ENCODE results near the gene SPANXN2.
"Not testable (repeated sequence)": the region's sequence is repeated elsewhere in the genome, so short reads cannot be mapped to it uniquely, and the experiment has no call there.

Gene SPANXN2, protein sequence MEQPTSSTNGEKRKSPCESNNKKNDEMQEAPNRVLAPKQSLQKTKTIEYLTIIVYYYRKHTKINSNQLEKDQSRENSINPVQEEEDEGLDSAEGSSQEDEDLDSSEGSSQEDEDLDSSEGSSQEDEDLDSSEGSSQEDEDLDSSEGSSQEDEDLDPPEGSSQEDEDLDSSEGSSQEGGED

DNA sequence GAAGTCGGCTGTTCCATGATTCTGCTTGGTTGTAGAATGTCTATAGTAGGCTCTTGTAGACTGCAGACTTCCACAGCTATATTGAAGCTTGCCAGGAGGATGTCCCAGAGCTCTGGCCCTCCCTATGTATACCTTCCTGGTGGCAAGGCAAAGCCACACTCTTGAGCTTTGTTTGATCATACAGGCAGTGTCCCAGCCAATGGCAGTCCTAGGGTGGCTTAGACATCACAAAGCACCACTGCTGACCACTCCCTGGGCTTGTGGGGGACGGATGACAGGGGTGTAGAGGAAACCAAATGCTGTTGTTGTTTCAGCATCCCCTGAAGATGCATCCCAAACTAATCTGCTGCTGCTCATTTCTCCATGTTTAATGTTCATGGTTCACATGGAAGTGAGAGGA lies at the start of gene SPANXN2:
Gene SPANXN2, minus strand, starts transcription at position 101 of the 400 bp plus-strand sequence. Its CDS starts 84 bp downstream, at position 17.
- DNase-seq (ENCODE audit: low read depth): not testable (repeated sequence)

DNA sequence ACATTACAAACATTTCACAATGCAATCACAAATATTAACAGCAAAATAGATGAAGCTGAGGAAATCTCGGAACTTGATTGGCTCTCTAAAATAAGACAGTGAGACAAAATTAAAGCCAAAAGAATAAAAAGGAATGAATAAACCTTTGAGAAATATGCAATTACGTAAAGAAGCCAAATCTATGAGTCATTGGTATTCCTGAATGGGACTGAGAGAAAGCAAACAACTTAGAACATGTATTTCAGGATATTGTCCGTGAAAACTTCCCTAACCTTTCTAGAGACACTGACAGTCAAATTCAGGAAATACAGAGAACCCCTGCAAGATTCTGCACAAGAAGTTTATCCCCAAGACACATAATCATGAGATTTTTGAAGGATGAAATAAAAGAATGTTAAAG lies 48.4 kb upstream of the SPANXN2 start:
- DNase-seq (ENCODE audit: low read depth): no peak

DNA sequence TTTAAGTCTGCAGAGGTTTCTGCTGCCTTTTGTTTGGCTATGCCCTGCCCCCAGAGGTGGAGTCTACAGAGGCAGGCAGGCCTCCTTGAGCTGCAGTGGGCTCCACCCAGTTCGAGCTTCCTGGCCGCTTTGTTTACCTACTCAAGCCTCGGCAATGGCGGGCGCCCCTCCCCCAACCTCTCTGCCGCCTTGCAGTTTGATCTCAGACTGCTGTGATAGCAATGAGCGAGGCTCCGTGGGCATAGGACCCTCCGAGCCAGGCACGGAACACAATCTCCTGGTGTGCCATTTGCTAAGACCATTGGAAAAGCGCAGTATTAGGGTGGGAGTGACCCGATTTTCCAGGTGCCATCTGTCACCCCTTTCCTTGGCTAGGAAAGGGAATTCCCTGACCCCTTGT lies 47.2 kb upstream of the SPANXN2 start:
- DNase-seq (ENCODE audit: low read depth): not testable (repeated sequence)

DNA sequence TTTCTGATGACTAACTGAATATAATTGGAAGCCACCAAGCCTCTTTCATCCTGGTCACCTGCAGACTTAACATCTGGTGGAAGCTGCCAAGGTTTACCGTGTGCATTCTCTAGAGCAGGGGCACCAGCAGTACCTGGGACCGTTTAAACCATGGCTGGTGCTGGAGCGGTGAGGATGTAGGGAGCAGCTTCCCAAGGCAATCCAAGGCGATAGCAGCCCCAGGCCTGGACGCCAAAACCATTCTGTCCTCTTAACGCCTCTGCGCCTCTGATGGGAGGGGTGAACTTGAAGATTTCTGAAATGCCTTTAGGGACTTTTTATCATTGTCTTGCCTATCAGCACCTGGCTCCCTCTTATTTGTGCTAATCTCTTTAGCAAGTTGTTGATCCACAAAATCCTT lies 37.3 kb upstream of the SPANXN2 start:
- DNase-seq (ENCODE audit: low read depth): no peak

DNA sequence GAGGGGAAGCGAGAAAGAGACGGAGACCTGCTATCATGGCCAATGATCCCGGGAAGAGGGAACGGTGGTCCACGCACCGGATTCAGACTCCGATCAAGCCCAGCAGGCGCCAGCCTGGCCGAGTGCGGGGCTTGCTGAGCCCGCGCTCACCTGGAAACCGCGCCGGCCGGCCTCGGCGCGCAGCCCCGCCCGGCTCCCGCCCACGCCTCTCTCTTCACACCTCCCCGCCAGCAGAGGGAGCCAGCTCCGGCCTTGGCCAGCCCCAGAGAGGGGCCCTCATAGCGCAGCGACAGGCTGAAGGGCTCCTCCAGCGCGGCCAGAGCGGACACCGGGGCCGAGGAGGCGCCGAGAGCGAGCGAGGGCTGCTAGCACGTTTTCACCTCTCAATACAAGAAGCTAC lies 36.8 kb upstream of the SPANXN2 start:
- no peak for DNase-seq (ENCODE audit: low read depth)

DNA sequence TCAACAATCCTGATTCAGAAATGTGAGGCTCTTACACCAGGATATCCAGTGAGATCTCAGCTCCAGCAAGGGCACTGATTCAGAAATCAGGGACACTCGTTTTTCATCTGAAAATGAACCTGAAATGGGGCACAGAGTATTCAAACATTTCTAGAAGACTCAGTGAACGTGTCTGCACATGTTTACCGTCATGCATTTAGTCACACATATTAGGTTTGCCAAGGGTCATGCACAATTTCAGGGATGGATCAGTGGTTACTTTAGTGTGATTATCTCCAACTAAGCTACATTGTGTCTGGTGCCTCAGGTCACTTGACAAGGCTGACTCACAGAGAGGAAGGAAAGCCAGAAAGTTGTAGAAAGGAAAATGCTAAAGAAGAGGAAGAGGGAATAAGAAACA lies 33.6 kb upstream of the SPANXN2 start:
- no peak for DNase-seq (ENCODE audit: low read depth)

DNA sequence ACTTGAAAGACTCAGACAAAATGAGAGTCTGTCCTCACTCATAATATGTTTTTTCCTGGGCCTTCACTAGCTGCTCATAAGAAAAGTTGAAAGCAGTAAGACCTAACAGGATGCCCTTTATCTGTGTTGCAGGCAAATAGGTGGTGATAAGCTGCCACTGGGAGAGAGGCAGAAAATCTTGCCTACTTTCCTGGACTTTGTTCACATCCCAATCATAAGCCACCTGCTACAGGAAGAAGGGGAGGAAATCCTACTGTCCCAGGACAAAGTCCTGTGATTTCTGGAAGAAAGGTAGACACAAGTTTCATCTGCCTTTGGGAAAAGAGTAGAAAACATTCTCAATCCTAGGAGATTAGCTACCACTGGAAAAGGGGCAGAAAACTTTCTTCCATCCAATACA lies 13.3 kb upstream of the SPANXN2 start:
- no peak for DNase-seq (ENCODE audit: low read depth)

DNA sequence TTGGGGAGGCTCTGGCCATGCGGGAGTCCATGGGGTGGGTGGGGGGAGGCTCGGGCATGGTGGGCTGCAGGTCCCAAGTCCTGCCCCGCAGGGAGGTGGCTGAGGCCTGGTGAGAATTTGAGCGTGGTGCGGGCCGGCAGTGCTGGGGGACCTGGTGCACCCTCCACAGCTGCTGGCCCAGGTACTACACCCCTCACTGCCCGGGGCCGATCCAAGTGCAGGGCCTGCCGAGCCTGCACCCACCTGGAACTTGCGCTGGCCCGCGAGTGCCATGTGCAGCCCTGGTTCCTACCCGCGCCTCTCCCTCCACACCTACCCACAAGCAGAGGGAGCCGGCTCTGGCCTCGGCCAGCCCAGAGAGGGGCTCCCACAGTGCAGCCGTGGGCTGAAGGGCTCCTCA lies 5.7 kb upstream of the SPANXN2 start:
- no peak for DNase-seq (ENCODE audit: low read depth)

DNA sequence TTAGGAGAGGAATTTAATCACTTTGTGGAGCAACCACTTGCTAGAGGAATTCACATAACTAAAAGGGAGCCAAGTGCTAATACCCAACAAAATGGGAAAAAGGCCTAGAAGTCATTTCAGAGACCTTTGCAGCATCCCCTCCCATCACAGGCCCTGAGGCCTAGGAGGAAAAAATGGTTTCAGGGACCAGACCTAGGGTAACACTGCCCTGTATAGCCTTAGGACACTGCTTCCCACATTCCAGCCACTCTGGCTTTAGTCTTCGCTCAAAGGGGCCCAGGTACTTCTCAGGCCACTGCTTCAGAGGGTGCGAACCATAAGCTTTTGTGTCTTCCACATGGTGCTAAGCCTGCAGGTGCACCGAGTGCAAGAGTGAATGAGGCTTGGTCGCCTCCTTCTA lies 19.1 kb downstream of the SPANXN2 start:
- DNase-seq (ENCODE audit: low read depth): no peak

DNA sequence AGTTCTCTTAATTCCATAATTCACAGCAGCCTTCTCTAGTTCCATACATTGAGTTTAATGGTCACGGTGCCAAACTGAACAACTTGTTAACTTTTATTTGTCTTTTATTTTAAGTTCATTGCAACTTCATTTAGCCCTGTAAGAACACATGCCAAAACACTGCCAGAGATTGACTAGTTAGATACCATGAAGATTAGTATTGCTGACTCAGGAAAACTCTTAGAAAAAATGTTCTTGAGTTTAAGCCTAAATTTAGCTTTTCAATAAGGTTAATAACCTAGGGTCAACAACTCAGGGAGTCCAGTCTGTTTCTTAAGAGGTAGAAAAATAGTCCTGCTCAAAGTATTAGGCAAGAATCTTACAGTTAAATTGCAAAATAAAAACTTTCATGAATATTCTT lies 25.7 kb downstream of the SPANXN2 start:
- DNase-seq (ENCODE audit: low read depth): no peak

DNA sequence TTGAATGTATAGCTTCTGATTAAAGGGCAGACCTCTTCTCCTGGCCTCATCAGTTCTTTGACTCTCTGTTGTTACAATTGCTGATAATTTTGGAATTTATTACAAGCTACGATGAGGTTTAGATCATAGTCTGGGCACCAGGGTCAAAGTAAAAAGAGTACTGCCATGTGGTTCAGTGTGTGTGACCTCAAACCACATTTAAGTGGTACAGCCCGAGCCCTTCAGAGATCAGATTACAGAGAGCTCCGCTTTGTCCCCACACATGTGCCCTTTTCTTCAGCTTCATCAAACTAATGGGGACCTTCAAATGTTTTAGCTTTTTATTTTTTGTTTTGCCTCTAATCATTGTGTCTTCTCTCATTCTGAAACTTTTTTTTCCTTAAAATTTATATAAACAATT lies 37.1 kb downstream of the SPANXN2 start:
- DNase-seq (ENCODE audit: low read depth): no peak

DNA sequence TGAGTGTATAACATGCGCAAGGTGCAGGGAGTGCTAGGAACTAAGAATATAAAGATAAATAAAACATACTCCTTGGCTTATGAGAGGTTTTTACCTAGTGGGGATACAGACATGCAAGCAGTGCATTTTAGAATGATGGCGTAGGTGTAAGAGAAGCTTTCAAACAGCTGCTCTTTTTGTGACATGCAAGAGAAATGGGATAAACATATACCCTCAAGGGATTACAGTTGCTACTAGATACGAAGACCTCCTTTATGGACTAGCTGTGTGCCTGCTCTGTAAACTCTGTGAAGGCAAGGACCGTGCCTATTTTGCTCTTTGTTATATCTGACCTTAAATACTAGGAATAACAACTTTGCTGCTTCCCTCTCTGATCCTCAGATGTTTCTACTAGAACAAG lies 45.6 kb downstream of the SPANXN2 start:
- no peak for DNase-seq (ENCODE audit: low read depth)

DNA sequence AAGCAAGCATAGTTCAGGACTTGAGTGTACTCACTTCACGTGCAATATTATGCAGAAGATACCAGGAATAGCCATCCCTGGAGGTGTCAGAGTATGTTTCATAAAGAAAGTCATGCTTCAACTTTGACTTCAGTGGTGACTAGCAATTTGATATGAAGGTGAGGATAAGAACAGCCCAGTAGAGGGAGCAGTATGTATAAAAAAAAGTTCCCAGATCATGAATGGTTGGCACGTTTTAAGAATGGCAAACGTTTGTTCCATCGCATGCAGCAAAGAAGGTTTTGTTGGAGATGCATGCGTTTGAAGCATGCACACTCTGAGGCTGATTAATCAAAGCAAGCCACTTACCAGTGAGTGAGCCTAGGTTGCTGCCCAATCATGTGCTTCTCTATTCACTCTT lies 51.2 kb downstream of the SPANXN2 start:
- DNase-seq (ENCODE audit: low read depth): no peak

DNA sequence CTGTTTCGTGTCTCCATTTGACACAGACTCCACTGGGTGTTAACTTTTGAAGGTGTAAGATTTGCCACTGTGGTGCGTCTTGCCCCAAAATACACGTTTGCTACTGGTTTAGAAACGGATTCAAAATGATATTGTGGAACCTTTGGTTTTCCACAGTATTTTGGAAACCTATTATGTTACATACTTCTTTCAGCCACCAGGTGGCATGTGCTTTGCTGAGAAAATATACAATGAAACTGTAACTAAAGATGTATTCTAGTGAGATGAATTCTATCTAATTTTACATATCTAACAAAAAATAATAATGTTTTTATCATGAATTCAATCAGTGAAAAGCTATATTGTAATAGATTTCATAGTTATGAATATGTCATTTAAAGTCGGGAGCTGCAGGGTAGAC lies 56.2 kb downstream of the SPANXN2 start:
- DNase-seq (ENCODE audit: low read depth): no peak

DNA sequence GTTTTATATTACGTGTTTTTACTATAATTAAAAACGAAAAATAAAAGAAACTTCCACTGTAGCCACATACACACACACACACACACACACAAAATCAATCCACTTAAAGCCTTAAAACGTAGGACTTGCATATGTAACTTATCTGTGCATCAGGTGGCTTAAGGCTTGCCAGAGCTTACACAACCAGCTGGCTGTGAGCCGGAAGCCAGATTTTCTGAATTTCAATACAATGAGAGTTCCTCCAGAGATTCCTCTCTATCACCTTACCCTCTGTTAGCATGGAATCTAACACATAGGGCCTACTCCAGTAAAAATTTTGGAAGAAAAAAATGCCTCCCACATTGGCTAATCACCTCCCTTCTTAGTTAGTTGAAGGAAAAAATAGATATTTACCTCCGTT lies 56.8 kb downstream of the SPANXN2 start:
- no peak for DNase-seq (ENCODE audit: low read depth)

Measured in CMK (cell line).